Activated CD4-positive, alpha-beta T cell treated with anti-CD3 and anti-CD28 coated beads, Interleukin-2, Interleukin-6, amounts not matched to agents 100 ng/mL and 50 ng/mL, durations not matched to agents 16 hours and 8 hours (primary cell): ENCODE results near the gene SDF4.

Experiments
- DNase-seq: peaks from one replicate; pipeline ENCODE4 v3.0.0-alpha.2; 2020

SDF4 gene

GRCh38 chr1:1231400-1232207, at the start of gene SDF4:
Gene SDF4, minus strand, starts transcription at chr1:1232001. Its CDS starts 3,229 bp downstream, at chr1:1228772.
- peak; percentile 98 for DNase-seq

DNA sequence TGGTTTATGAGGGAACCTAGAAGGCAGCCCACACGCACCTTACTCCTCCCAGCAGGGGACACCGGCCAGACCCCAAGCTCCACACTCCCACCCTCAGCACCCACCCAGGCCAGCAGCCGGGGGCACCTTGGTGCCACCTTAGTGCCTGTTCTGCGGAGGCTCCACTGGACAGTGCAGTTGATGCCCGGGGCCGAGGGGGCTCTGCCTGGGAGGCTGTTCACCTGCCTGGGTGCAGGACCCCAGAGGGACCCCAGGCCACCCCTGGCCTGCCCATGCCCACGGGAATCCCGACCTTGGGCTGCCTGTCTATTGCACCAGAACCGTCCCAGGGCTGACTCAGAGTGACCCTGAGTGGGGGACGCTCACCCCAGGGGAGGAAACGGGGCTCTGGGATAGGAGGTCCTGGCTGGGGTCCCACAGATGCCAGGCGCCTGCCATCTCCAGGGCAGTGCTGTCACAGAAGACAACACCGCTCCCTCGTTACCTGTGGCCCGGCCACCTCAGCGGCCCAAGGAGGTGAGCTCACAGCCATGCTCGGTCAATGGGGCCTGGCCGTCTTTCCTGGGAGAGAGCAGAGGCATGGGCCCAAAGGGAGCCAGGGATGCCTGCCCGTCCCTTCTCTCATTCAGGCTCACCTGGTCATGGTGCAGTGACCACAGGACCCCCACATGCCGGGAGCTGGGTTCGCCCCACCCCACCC, 49.1 kb upstream of the SDF4 start:
- DNase-seq = no peak

- DNase-seq = no peak
Measured at GRCh38 chr1:1279028-1279427, 47.2 kb upstream of the SDF4 start.

GRCh38 chr1:1278620-1279019, 46.8 kb upstream of the SDF4 start:
- no peak for DNase-seq

- no peak for DNase-seq
Measured at GRCh38 chr1:1275836-1276235, 44.0 kb upstream of the SDF4 start.

GRCh38 chr1:1274931-1275431, 43.2 kb upstream of the SDF4 start:
- no peak for DNase-seq

DNA sequence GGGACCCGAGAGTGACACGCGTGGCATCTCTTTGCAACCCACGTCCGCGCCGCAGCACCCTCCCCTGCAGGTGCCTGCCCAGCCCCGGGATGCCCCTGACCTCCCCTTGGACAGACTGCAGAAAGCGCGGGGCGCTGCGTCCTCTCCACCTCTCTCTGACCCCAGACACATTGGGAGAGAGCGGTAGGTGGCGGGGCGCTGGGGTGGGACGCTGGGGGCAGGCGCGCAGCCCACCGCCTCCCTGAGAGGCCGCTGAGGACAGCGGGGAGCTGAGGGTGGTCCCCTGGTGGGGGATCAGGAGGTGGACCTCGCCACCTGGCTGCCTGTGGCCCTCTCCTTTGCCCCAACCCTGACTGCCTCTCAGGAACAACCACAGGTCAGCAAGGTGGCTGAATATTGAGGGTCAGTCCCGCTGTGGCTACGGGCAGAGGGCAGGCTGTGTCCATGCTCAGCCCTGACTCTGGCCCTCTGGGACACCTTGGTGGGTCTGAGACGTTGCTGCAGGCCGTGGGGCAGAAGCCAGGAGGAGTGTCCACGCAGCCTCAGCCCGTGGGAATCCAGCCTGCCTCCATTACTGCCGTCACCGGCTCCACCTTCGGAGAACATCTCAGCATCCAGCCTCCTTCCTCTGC, 42.6 kb upstream of the SDF4 start:
- DNase-seq = no peak

DNA sequence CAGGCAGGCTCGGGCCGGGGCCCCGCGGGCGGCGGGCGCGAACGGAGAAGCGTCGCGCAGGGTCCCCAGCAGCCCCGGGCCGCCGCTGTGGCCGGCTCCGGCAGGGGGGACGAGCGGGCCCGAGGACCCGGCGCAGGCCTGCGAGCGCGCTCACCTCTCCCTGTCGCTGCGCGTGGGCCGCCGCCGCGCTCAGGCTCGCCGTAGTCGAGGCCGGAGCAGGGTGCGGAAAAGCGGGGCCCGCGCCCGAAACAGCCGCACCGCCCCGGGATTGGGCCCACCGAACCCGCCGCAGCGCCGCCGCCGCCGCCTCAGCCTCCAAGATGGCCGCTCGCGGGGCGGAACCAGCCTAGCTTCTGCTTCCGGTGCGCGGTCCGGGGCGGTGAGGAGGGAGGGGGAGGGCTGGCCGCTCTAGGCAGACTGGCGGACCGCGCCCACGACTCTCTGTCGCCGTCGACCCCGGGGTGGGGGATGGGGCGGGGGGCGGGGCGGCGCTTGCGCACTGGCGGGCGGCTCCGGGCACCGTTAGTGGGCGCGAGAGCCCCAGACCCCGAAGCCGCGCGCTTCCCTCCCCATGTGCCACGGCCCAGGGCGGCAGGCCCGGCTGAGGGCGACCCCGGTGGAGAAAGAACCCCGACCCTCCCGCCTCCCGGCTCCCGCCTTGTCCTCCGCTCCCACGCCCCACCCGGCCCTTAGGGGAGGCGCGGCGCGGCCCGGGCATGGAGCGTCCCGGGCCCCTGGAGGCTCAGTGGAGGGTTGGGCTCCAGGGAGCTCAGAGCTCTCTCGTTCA, 41.9 kb upstream of the SDF4 start, which contains the start of gene UBE2J2:
TSS of gene UBE2J2 (minus strand) at position 343 of the 787 bp plus-strand sequence. CDS start 5,862 bp downstream, outside the sequence.
- DNase-seq = peak; percentile 95

DNA sequence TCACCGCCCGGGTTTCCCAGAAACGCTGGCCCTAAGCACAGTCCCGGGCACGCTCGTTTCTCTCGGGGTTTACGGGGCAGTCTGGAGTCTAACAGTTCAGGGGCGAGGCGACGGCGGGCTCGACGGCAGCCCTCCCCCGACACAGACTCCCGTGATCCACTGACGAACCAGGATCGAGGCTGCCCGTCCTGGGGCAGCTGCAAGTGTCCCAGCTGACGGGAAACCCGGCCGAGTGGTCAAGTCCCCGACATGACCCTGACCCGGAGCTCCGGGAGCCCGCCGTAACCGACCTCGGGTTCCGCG, 41.4 kb upstream of the SDF4 start:
- DNase-seq = no peak

GRCh38 chr1:1272341-1273208, 40.8 kb upstream of the SDF4 start:
- no peak for DNase-seq

- no peak for DNase-seq
Measured at GRCh38 chr1:1270813-1271212, 39.0 kb upstream of the SDF4 start.

DNA sequence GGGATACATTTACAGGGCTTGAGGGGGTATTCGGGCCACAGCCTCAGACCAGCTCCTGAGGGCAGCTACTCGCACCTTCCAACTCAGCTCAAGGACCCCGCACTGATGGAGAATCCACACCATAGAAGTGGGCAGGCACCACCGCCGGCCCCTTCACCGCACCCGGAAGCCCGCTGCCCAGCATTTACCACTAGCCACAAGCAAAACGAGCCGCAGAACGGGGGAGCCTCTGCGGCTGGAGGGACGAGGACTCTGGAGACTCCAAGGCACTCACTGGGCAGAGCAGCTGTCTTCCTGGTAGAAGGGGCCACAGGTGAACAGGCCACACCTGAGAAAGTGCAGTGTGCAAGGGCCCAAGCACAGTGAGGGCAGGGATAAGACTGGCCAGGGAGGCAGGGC, 36.5 kb upstream of the SDF4 start:
- no peak for DNase-seq

GRCh38 chr1:1267488-1268283, 35.9 kb upstream of the SDF4 start:
- no peak for DNase-seq

DNA sequence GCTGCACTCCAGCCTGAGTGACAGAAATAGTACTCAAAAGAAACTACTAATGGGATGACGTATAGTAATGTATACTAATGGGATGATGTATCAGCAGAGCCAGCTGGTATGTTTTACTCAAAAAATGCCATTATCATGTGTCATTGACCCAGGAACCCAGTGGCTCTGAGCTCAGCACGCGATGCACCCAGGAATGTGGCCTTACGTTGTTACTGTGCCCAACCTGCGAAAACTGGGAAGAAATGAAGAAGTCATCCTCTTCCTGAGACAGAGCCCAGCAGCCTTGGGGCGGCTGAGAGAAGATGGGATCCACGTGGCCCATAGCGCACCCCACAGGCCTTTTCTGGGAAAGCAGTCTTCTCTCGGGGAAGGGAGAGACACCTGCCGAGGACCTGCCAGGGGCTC, 33.1 kb upstream of the SDF4 start:
- no peak for DNase-seq

DNA sequence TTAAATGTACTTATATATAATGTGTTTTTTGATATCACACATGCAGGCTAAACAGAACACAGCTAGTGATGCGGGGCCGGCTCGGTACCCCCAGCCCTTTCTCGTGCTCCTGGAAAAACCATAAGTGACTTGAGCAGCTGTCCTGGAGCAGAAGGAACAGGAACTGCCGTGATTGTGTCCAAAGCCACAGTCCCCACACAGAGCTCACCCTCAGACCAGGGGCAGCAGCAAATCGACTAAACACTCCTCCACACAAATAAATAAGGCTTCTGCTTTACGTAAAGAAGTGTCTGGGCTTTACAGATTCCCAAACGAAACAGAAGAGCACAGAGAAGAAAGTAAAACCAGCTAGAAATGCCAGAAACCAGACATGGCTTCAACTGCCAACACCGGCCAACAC, 32.2 kb upstream of the SDF4 start:
- no peak for DNase-seq

DNA sequence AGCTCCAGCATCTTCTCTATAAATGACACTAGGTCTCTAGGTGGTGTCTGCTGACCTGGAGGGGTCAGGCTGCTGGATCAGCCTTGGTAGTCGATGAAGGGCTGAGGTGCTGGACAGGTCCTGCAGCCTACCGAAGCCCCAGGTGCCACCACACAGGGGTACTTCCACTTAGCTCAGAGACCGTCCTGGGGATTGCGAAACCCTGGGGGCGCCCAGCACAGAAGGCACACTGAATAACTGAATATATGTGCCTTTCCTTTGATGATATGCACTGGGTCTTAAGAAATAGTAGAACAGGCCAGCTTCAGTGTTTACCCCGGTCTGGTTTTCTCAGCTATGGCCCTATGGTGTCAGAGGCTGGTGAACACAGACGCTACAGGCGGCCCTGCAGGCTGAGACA, 31.0 kb upstream of the SDF4 start:
- no peak for DNase-seq

GRCh38 chr1:1262071-1262470, 30.3 kb upstream of the SDF4 start:
- DNase-seq = no peak

DNA sequence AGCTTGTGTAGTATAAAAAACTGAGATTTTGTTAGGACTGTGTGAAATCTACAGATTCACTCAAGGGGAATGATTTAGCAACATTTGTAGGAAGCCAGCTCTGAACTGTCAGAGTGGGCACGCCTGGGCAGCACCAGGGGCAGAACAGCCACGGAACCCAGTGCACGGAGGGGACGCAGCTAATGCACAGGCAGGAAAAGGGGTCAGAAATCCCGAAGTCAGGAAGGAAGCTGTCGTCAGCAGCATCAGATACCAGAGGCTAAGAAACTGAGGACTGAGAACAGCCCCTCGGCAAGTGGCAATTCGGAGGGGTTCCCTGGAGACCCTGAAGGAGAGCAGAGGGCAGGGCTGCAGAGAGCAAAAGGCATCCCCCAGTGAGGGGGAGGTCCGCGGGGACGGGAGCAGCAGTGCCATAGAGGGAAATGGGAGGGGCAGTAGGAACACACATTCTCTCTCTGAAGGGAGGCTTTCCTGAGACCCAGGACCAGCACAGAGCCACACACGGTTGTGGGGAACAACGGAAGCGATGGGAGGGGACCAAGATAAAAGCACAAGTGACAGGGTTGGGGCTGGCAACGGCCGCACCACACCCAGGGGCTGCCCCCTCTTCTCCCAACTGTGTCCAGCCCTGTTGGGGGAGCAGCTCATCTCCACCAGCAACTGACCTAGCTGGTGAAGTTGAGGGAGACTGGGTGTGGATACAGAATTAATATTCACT, 29.2 kb upstream of the SDF4 start:
- DNase-seq = no peak

- DNase-seq = no peak
Measured at GRCh38 chr1:1259951-1260600, 28.3 kb upstream of the SDF4 start.

DNA sequence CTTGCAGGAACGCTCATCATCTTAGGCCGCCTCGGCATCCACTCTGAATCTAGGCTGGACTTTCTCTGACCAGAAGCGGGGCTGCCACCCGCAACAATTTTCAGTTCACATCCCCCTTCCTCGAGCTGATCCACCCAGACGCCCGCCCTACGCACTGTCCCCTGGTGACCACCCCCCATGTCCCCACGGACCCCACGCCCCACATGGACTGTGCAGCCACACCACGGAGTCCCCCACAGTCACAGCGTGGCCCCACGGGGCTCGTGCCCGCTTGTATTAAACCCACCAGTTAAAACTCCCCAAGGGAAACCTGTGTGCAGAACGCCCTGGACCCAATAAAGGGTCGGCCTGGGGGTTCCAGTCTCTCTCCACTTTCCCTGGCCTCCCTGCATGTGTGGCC, 27.7 kb upstream of the SDF4 start:
- DNase-seq = no peak
